D721Med (cell line): ENCODE data around the gene WDR33.

ENCODE experiments used
- DNase-seq: peaks from one replicate; pipeline ENCODE4 v3.0.0; 2011; ENCODE audit warnings: low spot score; ENCODE audit not compliant: insufficient read length
- FAIRE-seq: peaks from 2 replicates; lab custom pipeline; 2011; peaks lifted over from hg19 to GRCh38; lab: Jason Lieb, UNC
- CTCF ChIP-seq: IDR thresholded peaks from 2 replicates; pipeline ENCODE4 v1.5.1; 2012; ENCODE audit warnings: mild to moderate bottlenecking, control low read depth; ENCODE audit not compliant: insufficient read depth; ENCODE audit errors: missing control alignments

WDR33 gene

GRCh38 chr2:127694986-127695385 lies 116.0 kb downstream of the WDR33 start:
- no peak for FAIRE-seq
- no peak for TF ChIP-seq CTCF
- no peak for DNase-seq

GRCh38 chr2:127690696-127691095 lies 120.3 kb downstream of the WDR33 start:
- no peak for DNase-seq
- TF ChIP-seq CTCF: no peak
- FAIRE-seq: no peak

- no peak for TF ChIP-seq CTCF
- FAIRE-seq (no peak), DNase-seq (no peak)
Measured at GRCh38 chr2:127688405-127688804, 122.6 kb downstream of the WDR33 start.

- FAIRE-seq: no peak
- TF ChIP-seq CTCF: no peak
- no peak for DNase-seq
Measured at GRCh38 chr2:127685410-127686080, 125.4 kb downstream of the WDR33 start.

GRCh38 chr2:127683757-127684156 lies 127.2 kb downstream of the WDR33 start:
- FAIRE-seq (no peak), DNase-seq (no peak)
- TF ChIP-seq CTCF: no peak

DNA sequence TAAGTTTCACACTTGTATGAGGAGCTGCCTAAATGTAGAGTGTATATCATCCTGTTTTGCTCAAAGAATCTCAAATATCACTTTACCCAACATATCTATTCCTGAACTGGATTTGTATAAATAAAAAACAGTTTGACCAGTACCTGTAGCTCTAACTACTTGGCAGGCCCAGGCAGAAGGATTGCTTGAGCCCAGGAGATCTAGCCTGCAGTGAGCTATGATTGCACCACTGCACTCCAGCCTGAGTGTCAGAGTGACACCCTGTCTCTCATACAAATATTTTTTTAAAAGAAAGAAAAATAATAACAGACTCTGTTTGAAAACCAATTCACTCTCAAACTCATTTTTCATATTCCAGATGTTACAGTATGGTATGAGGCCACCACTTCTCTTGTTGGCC lies 127.9 kb downstream of the WDR33 start:
- FAIRE-seq (no peak), DNase-seq (no peak)
- no peak for TF ChIP-seq CTCF
